ENCODE measurements around the gene INPP4B. TPM values are rescaled to one million over a fixed set of nuclear protein-coding genes. Genes with fewer than 3 reads are reported as not detected.
A peak's percentile ranks its signal among the peaks of the same experiment; 100 is the strongest.

INPP4B gene
- total RNA-seq, 1 donor from 2014 or later = 12.0 TPM

GRCh38 chr4:142366769-142367181 lies 479.3 kb downstream of the INPP4B start:
- TF ChIP-seq CTCF (conservative IDR thresholded peaks at IDR 0.05; ENCODE audit: low read depth, low read length) = no peak
- no peak for DNase-seq (ENCODE audit: low read depth)
- H3K4me3 ChIP-seq (ENCODE audit: low read depth, low read length) = no peak overlapping the region

GRCh38 chr4:142365391-142365790 lies 480.7 kb downstream of the INPP4B start:
- peak; percentile 65 for DNase-seq (ENCODE audit: low read depth)
- TF ChIP-seq CTCF (conservative IDR thresholded peaks at IDR 0.05; ENCODE audit: low read depth, low read length) = no peak

GRCh38 chr4:142363686-142364085 lies 482.4 kb downstream of the INPP4B start:
- DNase-seq (ENCODE audit: low read depth) = no peak
- TF ChIP-seq CTCF (conservative IDR thresholded peaks at IDR 0.05; ENCODE audit: low read depth, low read length) = no peak
- no peak overlapping the region for H3K4me3 ChIP-seq (ENCODE audit: low read depth, low read length)

More at GRCh38 chr4:142365391-142365790, 480.7 kb downstream of the INPP4B start:
- H3K4me3 ChIP-seq (ENCODE audit: low read depth, low read length) = no peak overlapping the region

- no peak for TF ChIP-seq CTCF (conservative IDR thresholded peaks at IDR 0.05; ENCODE audit: low read depth, low read length)
- no peak for DNase-seq (ENCODE audit: low read depth)
- H3K4me3 ChIP-seq (ENCODE audit: low read depth, low read length) = no peak overlapping the region
Observed at GRCh38 chr4:142361981-142362380, 484.1 kb downstream of the INPP4B start.

GRCh38 chr4:142360657-142361056 lies 485.4 kb downstream of the INPP4B start:
- no peak for DNase-seq (ENCODE audit: low read depth)
- H3K4me3 ChIP-seq (ENCODE audit: low read depth, low read length) = no peak overlapping the region
- no peak for TF ChIP-seq CTCF (conservative IDR thresholded peaks at IDR 0.05; ENCODE audit: low read depth, low read length)

GRCh38 chr4:142358656-142359055 lies 487.4 kb downstream of the INPP4B start:
- no peak for DNase-seq (ENCODE audit: low read depth)
- no peak for TF ChIP-seq CTCF (conservative IDR thresholded peaks at IDR 0.05; ENCODE audit: low read depth, low read length)
- no peak overlapping the region for H3K4me3 ChIP-seq (ENCODE audit: low read depth, low read length)

GRCh38 chr4:142356801-142357200 lies 489.3 kb downstream of the INPP4B start:
- TF ChIP-seq CTCF (conservative IDR thresholded peaks at IDR 0.05; ENCODE audit: low read depth, low read length) = no peak
- no peak overlapping the region for H3K4me3 ChIP-seq (ENCODE audit: low read depth, low read length)
- no peak for DNase-seq (ENCODE audit: low read depth)

Measured in epithelial cell of proximal tubule (primary cell).